Measurements from ENCODE around the gene CT45A1.
"Not testable (repeated sequence)": the region's sequence is repeated elsewhere in the genome, so short reads cannot be mapped to it uniquely, and the experiment has no call there.

Gene CT45A1

DNA sequence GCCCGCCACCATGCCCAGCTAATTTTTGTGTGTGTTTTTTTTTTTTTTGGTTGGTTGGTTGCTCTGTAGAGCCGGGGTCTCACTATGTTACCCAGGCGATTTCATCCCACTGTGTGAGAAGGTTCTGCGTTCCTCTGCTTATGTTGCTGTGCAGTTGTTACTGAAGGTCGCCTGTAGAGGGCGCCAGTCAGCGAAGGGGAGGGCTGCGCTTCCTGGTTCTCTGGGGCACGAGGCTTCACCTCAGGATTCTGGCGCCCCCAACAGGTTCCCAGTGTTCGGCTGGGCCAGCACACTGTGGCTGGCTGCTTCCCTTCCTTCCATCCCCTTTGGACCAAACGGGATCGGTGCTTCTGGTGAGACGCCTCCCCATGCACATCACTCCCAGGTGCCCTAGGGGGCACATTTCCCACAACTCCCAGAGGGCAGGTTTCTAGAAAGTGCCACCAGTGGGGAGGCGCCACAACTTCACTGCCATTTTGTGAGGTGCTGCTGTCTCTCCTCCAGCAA lies at the start of gene CT45A1:
TSS of gene CT45A1 (plus strand) at position 457 of the 507 bp plus-strand sequence. CDS start 5,302 bp downstream, outside the sequence.
- DNase-seq (ENCODE audit: low read depth in 2 of 2, low spot score in 1 of 2): not testable (repeated sequence)

DNA sequence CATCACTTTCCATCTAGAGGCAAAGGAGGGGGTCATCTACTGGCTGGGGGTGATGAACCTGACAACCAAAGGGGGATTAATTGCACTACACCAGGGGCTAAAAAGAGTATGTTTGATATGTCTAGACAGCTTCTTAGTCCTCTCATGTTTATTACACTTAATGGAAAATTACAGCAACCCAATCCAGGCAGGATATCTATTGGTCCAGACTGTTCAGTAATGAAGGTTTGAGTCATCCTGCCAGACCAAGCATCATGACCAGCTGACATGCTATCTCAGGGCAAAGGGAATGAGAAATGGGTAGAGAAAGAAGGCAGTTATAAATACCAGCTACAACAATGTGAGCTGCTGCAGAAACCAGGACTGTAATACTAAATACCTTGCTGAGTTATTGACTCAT lies 40.5 kb upstream of the CT45A1 start:
- not testable (repeated sequence) for DNase-seq (ENCODE audit: low read depth in 2 of 2, low spot score in 1 of 2)

- no peak for DNase-seq (ENCODE audit: low read depth in 2 of 2, low spot score in 1 of 2)
These were observed 25.3 kb upstream of the CT45A1 start for GRCh38 chrX:135688137-135688536.

- DNase-seq (ENCODE audit: low read depth in 2 of 2, low spot score in 1 of 2): no peak
These were observed 18.0 kb upstream of the CT45A1 start for GRCh38 chrX:135695471-135695870.

- DNase-seq (ENCODE audit: low read depth in 2 of 2, low spot score in 1 of 2): no peak
These were observed 15.8 kb upstream of the CT45A1 start for GRCh38 chrX:135697601-135698000.

GRCh38 chrX:135698924-135699323 lies 14.5 kb upstream of the CT45A1 start:
- no peak for DNase-seq (ENCODE audit: low read depth in 2 of 2, low spot score in 1 of 2)

DNA sequence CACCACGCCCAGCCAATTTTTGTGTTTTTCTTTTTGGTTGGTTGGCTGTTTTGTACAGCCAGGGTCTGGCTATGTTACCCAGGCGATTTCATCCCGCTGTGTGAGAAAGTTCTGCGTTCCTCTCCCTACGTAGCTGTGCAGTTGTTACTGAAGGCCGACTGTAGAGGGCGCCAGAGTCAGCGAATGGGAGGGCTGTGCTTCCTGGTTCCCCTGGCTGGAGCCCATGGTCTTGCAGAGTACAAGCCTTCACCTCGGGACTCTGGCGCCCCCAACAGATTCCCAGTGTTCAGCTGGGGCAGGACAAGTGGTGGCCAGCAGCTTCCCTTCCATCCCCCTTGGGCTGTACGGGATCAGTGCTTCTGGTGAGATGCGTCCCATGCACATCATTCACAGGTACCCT lies 5.6 kb upstream of the CT45A1 start:
- DNase-seq (ENCODE audit: low read depth in 2 of 2, low spot score in 1 of 2): no peak

GRCh38 chrX:135713795-135714194 lies 356 bp downstream of the CT45A1 start:
- no peak for DNase-seq (ENCODE audit: low read depth in 2 of 2, low spot score in 1 of 2)

GRCh38 chrX:135734666-135735065 lies 21.2 kb downstream of the CT45A1 start:
- not testable (repeated sequence) for DNase-seq (ENCODE audit: low read depth in 2 of 2, low spot score in 1 of 2)

DNA sequence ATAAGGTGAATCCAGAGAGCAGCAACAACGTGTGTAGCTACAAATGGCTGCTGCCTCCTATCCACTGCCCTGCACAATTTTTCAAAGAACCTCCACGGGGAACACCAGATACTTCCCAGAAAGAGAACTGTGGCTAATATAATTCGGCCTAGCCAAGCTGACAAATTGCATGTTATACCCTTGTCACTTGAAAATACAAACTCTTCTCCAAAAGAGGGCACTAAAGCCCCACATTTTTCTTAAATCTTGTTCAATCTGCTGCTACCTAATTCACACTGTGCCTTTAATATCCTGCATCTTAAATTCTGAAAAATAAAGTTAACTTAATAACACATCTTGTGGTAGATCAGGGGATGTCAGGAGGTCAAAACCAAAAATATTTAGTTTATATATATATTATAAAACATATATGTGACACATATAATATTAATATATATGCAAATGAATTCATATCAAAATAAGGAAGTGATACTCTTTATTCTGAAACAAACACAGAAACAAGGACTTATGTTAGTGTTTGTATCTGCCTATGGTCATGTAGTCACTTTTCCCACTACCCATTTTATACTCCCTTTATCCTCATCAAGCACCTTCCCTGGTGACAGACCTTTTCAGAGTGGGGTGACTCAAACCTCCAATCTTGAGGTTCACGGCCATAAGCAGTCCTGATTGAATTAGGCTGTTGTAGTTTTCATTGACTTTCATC lies 24.1 kb downstream of the CT45A1 start:
- no peak for DNase-seq (ENCODE audit: low read depth in 2 of 2, low spot score in 1 of 2)

GRCh38 chrX:135740681-135741149 lies 27.3 kb downstream of the CT45A1 start:
- no peak for DNase-seq (ENCODE audit: low read depth in 2 of 2, low spot score in 1 of 2)

- DNase-seq (ENCODE audit: low read depth in 2 of 2, low spot score in 1 of 2): no peak
These were observed 27.8 kb downstream of the CT45A1 start for GRCh38 chrX:135741192-135741715.

DNA sequence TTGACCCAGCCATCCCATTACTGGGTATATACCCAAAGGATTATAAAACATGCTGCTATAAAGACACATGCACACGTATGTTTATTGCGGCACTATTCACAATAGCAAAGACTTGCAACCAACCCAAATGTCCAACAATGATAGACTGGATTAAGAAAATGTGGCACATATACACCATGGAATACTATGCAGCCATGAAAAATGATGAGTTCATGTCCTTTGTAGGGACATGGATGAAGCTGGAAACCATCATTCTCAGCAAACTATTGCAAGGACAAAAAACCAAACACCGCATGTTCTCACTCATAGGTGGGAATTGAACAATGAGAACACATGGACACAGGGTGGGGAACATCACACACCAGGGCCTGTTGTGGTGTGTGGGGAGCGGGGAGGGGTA lies 31.3 kb downstream of the CT45A1 start:
- not testable (repeated sequence) for DNase-seq (ENCODE audit: low read depth in 2 of 2, low spot score in 1 of 2)

DNA sequence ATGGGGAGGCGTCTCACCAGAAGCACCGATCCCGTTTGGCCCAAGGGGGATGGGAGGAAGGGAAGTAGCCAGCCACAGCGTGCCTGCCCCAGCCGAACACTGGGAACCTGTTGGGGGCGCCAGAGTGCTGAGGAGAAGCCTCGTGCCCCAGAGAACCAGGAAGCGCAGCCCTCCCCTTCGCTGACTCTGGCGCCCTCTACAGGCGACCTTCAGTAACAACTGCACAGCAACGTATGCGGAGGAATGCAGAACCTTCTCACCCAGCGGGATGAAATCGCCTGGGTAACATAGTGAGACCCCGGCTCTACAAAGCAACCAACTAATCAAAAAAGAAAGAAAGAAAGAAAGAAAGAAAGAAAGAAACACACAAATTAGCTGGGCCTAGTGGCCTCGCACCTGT lies 54.7 kb downstream of the CT45A1 start, which contains the start of gene CT45A3:
TSS of gene CT45A3 (minus strand) at position 101 of the 400 bp plus-strand sequence. CDS start 3,747 bp downstream, outside the sequence.
- DNase-seq (ENCODE audit: low read depth in 2 of 2, low spot score in 1 of 2): not testable (repeated sequence)

Measured in stimulated activated CD8-positive, alpha-beta memory T cell treated with anti-CD3 and anti-CD28 coated beads, Interleukin-4, amount 100 ng/mL, for 4 hours (primary cell).